ENCODE measurements around the gene MMS19.

The MMS19 gene

GRCh38 chr10:97464226-97464625 is 34.0 kb downstream of the MMS19 start:
- DNase-seq (ENCODE audit: low spot score): no peak

DNA sequence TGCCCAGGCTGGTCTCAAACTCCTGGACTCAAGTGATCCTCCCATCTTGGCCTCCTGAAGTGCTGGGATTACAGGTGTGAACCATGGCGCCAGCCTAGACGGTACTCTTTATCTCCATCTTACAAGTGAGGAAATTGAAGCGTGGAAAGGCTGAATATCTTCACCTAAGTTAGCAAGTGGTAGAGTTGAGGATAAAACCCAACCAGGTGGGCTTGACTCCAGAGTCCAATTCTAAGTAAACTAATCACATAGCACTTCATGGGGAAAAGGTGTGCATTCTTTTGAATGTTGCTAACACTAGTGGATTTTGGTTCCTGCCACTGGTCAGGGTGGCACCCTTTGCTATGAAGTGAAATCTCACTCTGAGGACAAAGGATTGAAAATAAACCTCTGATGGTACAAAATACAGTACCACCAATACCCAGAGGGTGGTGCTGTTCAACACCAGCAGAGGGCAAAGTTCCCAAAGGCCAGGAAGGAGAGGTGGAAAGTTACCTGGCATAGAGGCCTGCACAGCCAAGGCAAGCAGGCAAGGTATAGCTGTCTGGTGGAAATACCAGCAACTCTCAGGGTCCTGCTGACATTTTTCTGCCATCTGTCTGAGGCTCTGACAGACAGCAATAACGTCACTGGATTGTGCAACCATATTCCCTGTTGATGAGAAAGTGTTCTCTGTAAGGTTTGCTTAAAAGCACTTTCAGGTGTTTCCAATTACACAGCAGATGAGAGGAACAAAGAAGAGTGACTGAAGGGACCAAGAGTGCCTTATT is 34.7 kb downstream of the MMS19 start:
- peak; percentile 75 for DNase-seq (ENCODE audit: low spot score)

DNA sequence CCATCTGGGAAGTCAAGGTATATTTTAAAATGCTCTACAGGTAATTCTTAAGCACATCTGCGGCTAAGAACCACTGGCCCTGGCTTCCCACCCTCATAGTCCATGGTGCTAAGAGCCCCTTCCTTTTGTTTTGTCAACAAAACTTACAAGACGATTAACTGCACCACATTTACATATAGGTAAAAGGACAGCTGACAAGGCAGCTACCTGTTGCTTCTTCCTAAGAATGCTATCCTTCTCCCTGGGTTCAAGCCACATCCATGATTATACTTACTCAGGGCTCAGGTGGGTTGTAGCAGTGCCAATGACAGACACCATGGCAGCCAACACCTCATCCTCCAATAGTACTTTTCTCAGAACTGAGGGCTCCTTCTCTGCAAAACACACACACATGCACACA is 35.9 kb downstream of the MMS19 start:
- DNase-seq (ENCODE audit: low spot score): no peak

DNA sequence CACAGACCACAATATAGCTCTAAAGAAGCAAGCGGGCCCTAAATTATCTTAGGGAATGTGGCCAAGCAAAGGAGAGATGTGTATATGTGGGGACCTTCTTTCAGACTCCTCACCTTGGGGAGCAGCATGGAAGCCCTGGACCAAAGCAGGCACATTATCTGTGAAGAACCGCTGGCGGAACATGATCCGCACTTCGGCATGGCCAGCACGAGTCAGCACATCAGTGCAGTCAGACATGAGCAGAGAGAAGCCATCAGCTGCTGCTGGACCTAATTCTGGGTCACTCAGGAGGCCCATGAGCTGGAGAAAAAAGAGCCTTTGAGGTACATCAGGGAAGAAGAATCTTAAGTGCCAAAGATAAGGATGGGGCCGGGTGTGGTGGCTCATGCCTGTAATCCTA is 38.3 kb downstream of the MMS19 start:
- DNase-seq (ENCODE audit: low spot score): no peak

DNA sequence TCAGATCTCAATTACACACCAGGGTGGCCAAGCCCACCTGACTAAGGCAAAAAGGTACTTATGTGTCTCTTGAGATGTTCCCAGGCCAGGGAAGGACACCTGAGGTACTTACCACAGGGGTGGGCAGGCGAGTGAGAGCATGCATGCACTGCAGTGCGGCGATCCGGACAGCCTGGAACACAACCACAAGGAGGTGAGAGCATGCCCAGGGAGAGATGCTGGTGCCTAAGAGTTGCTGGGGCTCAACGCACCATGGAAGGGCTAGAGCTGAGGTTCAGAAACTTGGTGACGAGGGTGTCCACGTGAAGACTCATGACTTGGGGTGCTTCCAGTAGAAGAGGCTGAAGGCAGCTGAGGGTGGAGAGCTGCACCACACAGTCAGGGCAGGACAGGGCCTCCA is 39.1 kb downstream of the MMS19 start:
- DNase-seq (ENCODE audit: low spot score): no peak

- DNase-seq (ENCODE audit: low spot score): no peak
Measured at GRCh38 chr10:97456686-97457065, 41.5 kb downstream of the MMS19 start.

- DNase-seq (ENCODE audit: low spot score): no peak
Measured at GRCh38 chr10:97456034-97456685, 42.1 kb downstream of the MMS19 start.

DNA sequence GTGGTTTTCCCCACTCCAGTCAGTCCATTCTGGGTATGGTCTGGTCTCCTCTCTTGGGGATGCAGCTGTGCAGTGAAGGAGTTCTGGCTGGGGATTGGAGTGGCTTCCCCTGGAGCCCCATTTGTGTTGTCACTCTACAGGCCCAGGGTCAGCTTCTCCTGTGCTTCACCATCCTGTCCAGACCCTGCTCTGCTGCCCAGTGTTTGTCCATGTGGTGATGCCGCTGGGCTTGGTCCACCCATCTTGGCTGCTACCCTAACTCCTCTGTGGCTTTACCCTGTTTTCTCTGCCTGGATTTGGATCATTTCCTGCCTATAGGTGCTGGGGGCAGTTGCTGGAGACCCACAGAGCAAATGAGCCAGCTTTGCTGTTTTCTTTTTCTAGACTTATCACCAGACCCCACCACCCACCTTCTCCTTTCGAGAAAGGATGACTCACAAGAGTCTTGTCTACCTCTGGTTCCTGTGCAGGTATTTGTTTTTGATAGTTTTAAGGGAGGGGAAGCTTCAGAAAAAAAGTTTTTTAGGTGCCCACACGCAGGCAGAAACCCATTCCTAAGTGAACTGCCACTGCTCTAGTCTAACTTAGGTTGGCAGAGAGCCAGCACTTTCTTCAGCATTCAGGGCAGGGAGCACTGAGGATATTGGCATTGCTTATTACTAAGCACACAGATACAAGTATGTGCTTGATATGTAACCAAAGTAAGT is 43.7 kb downstream of the MMS19 start:
- DNase-seq (ENCODE audit: low spot score): no peak

- no peak for DNase-seq (ENCODE audit: low spot score)
Measured at GRCh38 chr10:97452352-97452751, 45.9 kb downstream of the MMS19 start.

GRCh38 chr10:97451605-97452004 is 46.6 kb downstream of the MMS19 start:
- DNase-seq (ENCODE audit: low spot score): no peak

DNA sequence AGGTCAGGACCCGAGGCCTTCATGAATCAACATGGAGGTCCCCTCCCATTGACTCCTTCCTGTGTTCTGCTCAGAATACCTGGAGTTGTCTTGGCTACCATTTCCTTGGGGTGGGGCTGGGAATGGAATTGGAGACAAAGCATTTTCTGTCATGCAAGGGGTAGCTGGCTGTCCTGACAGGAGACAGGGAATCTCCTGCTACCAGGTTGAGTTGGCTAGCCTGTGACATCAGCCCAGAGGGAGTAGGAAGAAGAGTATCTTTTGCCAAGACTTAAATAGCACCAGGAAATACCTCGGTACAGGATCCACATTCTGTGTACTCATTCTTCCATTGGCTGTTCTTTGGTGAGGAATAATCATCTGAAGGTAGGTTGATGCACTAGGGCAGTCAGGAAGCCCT is 47.4 kb downstream of the MMS19 start:
- peak; percentile 66 for DNase-seq (ENCODE audit: low spot score)

GRCh38 chr10:97445722-97446639 is 52.2 kb downstream of the MMS19 start, which contains the start of the genes EXOSC1 and ZDHHC16:
Gene EXOSC1 (minus strand): TSS chr10:97446006. CDS start chr10:97445985, 21 bp downstream.
Gene ZDHHC16 (plus strand): TSS chr10:97446175. CDS start chr10:97451676, 5,501 bp downstream.
- peak; percentile 97 for DNase-seq (ENCODE audit: low spot score)

DNA sequence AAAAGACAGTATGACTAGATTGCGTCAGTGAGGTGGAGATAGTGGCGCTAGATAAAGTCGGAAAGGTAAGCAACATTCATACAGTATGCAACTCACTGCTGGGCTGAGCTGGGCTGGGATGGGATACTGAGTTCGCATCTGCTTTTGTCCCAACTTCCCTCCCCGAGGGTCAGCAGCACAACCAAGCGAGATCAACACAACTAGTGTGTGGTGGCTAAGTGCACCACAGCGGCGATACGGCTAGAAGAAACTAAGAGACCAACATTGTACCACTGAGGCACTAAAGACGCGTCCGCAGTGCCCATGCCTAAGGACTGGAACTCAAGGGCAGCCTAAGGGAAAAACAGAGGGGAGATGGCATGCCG is 52.9 kb downstream of the MMS19 start:
- no peak for DNase-seq (ENCODE audit: low spot score)

DNA sequence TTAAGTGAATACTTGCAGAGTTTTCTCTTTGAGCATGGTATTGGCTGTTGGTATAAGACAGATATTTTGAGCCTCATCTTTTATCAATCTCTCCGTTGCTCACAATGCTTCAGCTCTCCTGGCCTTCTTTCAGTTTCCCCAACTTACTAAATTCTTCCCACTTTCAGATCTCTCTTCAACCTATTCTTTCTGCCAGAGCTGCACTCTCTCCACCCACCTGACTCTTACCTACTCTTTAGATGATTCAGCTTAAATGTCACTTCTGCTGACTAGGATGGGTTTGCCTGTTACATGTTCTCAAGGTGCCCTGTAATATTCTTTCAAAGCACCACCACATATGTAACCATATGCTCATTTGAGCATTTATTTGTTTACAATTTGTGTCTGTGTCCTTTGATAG is 54.0 kb downstream of the MMS19 start:
- DNase-seq (ENCODE audit: low spot score): no peak

GRCh38 chr10:97442277-97442676 is 55.9 kb downstream of the MMS19 start:
- DNase-seq (ENCODE audit: low spot score): peak; percentile 67

- no peak for DNase-seq (ENCODE audit: low spot score)
Measured at GRCh38 chr10:97435211-97435610, 63.0 kb downstream of the MMS19 start.

GRCh38 chr10:97434557-97434956 is 63.7 kb downstream of the MMS19 start:
- no peak for DNase-seq (ENCODE audit: low spot score)

DNA sequence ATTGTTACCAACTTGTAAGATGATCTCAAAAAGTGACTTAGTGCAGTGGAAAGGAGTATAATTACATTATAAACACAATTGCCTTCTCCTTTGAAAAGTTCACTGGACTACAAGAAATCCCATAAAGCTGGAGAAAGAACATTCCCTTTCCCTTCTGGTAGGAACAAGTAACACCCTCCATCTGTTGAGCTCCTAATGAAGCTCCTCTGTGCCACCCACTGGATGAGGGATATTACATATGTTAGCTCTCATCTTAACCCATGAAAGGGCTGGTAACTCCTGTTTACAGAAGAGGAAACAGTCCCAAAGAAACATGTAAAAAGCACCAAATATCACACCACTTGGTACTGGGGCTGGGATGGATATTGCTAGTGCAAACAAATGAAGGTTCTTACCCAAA is 64.2 kb downstream of the MMS19 start:
- DNase-seq (ENCODE audit: low spot score): no peak

DNA sequence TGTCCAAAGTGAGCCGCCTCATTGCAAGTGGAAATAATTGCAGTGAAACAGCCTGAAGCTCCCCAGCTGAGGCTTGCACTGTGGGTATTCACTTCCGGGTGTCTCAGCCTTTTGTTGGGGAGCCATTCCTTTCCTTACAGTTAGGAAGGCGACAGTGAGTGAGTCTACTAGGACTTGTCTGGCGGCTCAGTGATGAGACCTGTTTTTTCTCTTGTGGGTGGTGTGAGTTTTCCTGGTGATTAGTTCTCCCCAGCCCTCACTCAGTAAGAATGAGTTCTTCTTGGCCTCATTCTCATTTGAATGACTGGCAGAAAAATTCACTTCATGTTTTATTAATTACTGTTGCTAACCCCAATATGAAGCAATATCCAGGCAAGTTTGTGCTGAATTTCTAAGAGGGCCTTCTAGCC is 69.6 kb downstream of the MMS19 start:
- peak; percentile 49 for DNase-seq (ENCODE audit: low spot score)

GRCh38 chr10:97427571-97428179 is 70.5 kb downstream of the MMS19 start:
- DNase-seq (ENCODE audit: low spot score): peak; percentile 85

GRCh38 chr10:97426776-97427570 is 71.2 kb downstream of the MMS19 start:
- no peak for DNase-seq (ENCODE audit: low spot score)

Data from kidney tubule cell (primary cell).